Heart left ventricle (tissue), 16 donors: ENCODE measurements around the gene MYD88. TPM values are rescaled to one million over a fixed set of nuclear protein-coding genes. Genes with fewer than 3 reads are reported as not detected.

Experiments used
- ATAC-seq, 4 donors: fragments of 200-7000 bp; cut with Tn5 transposase; one replicate each; pipeline ENCODE4 v1.9.1; 2020 to 2022; ENCODE audit warnings: moderate library complexity in 4 of 4, mild to moderate bottlenecking in 3 of 4, moderate number of reproducible peaks in 1 of 4
- DNase-seq, 5 donors: peaks; one replicate each; pipeline ENCODE4 v3.0.0-alpha.2; 2020
- H3K27ac ChIP-seq, 12 donors: fragments of 200-600 bp; sonication (generic) in 4 of 12; one replicate each; pipeline versions ENCODE4 v1.5.0 to v1.8.0; 2016 to 2022; ENCODE audit warnings: mild to moderate bottlenecking in 2 of 12
- H3K27me3 ChIP-seq, 9 donors: fragments of 200-600 bp; sonication (generic) in 2 of 9; one replicate each; pipeline versions ENCODE4 v1.5.1 to v1.8.0; 2016 to 2022; ENCODE audit warnings: mild to moderate bottlenecking in 3 of 9
- H3K36me3 ChIP-seq, 9 donors: fragments of 200-600 bp; sonication (generic) in 2 of 9; one replicate each; pipeline versions ENCODE4 v1.5.0 to v1.8.0; 2018 to 2022; ENCODE audit warnings: mild to moderate bottlenecking in 2 of 9
- H3K4me1 ChIP-seq, 12 donors: fragments of 200-600 bp; sonication (generic) in 4 of 12; one replicate each; pipeline versions ENCODE4 v1.5.0 to v1.8.0; 2016 to 2022; ENCODE audit warnings: mild to moderate bottlenecking in 3 of 12
- H3K4me3 ChIP-seq, 12 donors: fragments of 200-600 bp; sonication (generic) in 4 of 12; one replicate each; pipeline versions ENCODE4 v1.5.0 to v1.8.0; 2017 to 2022; ENCODE audit warnings: mild to moderate bottlenecking in 9 of 12, moderate library complexity in 4 of 12
- H3K9me3 ChIP-seq, 12 donors: fragments of 200-600 bp; sonication (generic) in 4 of 12; one replicate each; pipeline versions ENCODE4 v1.5.0 to v1.8.0; 2016 to 2022; ENCODE audit warnings: mild to moderate bottlenecking in 1 of 12
- CTCF ChIP-seq, 12 donors: fragments of 200-600 bp; sonication (generic) in 4 of 12; IDR thresholded peaks; one replicate each; pipeline versions ENCODE4 v1.5.0 to v1.8.0; 2018 to 2022; ENCODE audit warnings: antibody characterized with exemption in 12 of 12, mild to moderate bottlenecking in 5 of 12
- POLR2A ChIP-seq, 2 donors: fragments of 450-650 bp; IDR thresholded peaks; one replicate each; pipeline ENCODE4 v1.6.1; 2017; ENCODE audit warnings: antibody characterized with exemption in 2 of 2, mild to moderate bottlenecking in 2 of 2, moderate library complexity in 2 of 2
- whole genome bisulfite sequencing, 4 donors: extraction: QIAGEN DNeasy Blood & Tissue Kit in 2 of 4; methylation state at CpG; one replicate each; pipeline versions ENCODE4 v1.1.5 to v1.1.7; 2013 to 2018; 5-methylcytosine and 5-hydroxymethylcytosine counted together
- intact Hi-C, 10 donors: fragments of 100-400 bp; cut with DNase I; formaldehyde crosslinking; loops; one replicate each; pipeline versions ENCODE4 v1.11.1 to v1.14.2; 2022
- polyA plus RNA-seq, 2 donors: library from polyadenylated mRNA; stranded (reverse); fragments of 200-250 nt; gene quantifications; one replicate each; pipeline ENCODE4 v1.2.3, GENCODE V29; 2013
- total RNA-seq, 9 donors: library from RNA; depleted of rRNA in 2 of 9; stranded (reverse); fragments of >200 nt in 2 of 9; fragmentation: NEBNext Ultra II Directional in 3 of 9; extraction: Animal tissue kit (Norgen Biotek cat#: 25700) in 3 of 9; gene quantifications; one replicate each; pipeline versions ENCODE4 v1.1.0 to v1.2.4, GENCODE V29; 2016 to 2023
- donor health status: ischemic (EF 13 %, LVEDD 7.1; RV severe dilation, severe dysfunction).
- donor health status: healthy with polysubstance abuse.
- donor health status: DM: no; HTN: yes; CAD: no.
- donor health status: DM: no; HTN: no; CAD: no.
- donor health status: ischemic (EF 25% LVEDD 6.9; RV normal size, moderate dysfunction).
- donor health status: ischemic (EF 25% LVEDD 5.7; RV mildly dilated, moderate dysfunction).
- donor health status: healthy.
- donor health status: DM: yes; HTN: yes; CAD: no.
- donor health status: ischemic (EF 35%, LVEDD 5.7; RV mildly dilated, moderate dysfunction).
- donor health status: nonischemic (EF 11% LVEDD 7.7; RV severe dilation, severe dysfunction).
- donor health status: DM: yes; HTN: yes; CAD: no.
- donor health status: PGD.
- donor health status: ischemic (EF 29% LVEDD 5.4; RV normal size, mild dysfunction).
- donor health status: nonischemic (EF 23%, LVEDD 6.1; RV moderate dilation, normal function).

Gene MYD88
- total and polyA plus RNA-seq, 11 donors, result 3.7 to 47.2 (median 8.2) TPM

- Histone ChIP-seq H3K4me3 (no peak overlapping the region), H3K27ac (no peak overlapping the region), H3K27me3 (peaks cover 0 to 6% (median 0%) of the 10 kb centered on the region in 9 donors), H3K36me3 (no peaks in the 10 kb centered on the region), H3K9me3 (peaks cover 0 to 20% (median 2%) of the 10 kb centered on the region in 12 donors), H3K4me1 (peaks cover 0 to 8% (median 0%) of the 10 kb centered on the region in 12 donors)
- DNase-seq, result no peak
- TF ChIP-seq POLR2A (IDR thresholded peaks at IDR 0.05) (no peak), CTCF (IDR thresholded peaks at IDR 0.05) (no peak)
- 60 to 80% (median 67%) methylated on average over 1 of the region's 1 CpG for WGBS, 4 donors
- intact Hi-C loops, result no loop called here
- ATAC-seq, result no peak
These were observed 36.0 kb upstream of the MYD88 start for GRCh38 chr3:38102444-38102814.

GRCh38 chr3:38105525-38105924 lies 32.9 kb upstream of the MYD88 start:
- WGBS, 4 donors, result 53 to 72% (median 63%) methylated on average over 1 of the region's 1 CpG
- TF ChIP-seq CTCF (IDR thresholded peaks at IDR 0.05), result no peak
- peaks cover 0 to 20% (median 2%) of the 10 kb centered on the region in 12 donors for H3K9me3 ChIP-seq
- no peak overlapping the region for H3K27ac ChIP-seq
- intact Hi-C loops, result no loop called here
- no peak for ATAC-seq
- H3K36me3 ChIP-seq, result no peaks in the 10 kb centered on the region
- no peak for DNase-seq
- peaks cover 0 to 6% (median 0%) of the 10 kb centered on the region in 9 donors for H3K27me3 ChIP-seq
- H3K4me1 ChIP-seq, result peaks cover 0 to 15% (median 0%) of the 10 kb centered on the region in 12 donors
- no peak overlapping the region for H3K4me3 ChIP-seq

- no peak for ATAC-seq
- intact Hi-C loops, result no loop called here
- peaks cover 0 to 7% (median 0%) of the 10 kb centered on the region in 12 donors for H3K4me1 ChIP-seq
- no peak for TF ChIP-seq CTCF (IDR thresholded peaks at IDR 0.05)
- TF ChIP-seq POLR2A (IDR thresholded peaks at IDR 0.05), result no peak
- peaks cover 0 to 20% (median 2%) of the 10 kb centered on the region in 12 donors for H3K9me3 ChIP-seq
- no peak overlapping the region for H3K4me3 ChIP-seq
- H3K27me3 ChIP-seq, result peaks cover 0 to 6% (median 0%) of the 10 kb centered on the region in 9 donors
- H3K27ac ChIP-seq, result no peak overlapping the region
- peak in 1 of 5 donors; percentile 11 for DNase-seq
- 73 to 92% (median 84%) methylated on average over 2 to 7 of the region's 7 CpGs for WGBS, 4 donors
- H3K36me3 ChIP-seq, result no peaks in the 10 kb centered on the region
These were observed 30.4 kb upstream of the MYD88 start for GRCh38 chr3:38107911-38108648.

GRCh38 chr3:38108649-38109579 lies 29.5 kb upstream of the MYD88 start:
- ATAC-seq (peak in 2 of 4 donors; percentile 26 to 37), DNase-seq (peak in 1 of 5 donors; percentile 9)
- TF ChIP-seq POLR2A (IDR thresholded peaks at IDR 0.05) (no peak), CTCF (IDR thresholded peaks at IDR 0.05) (no peak)

More at GRCh38 chr3:38108649-38109579, 29.5 kb upstream of the MYD88 start:
- Histone ChIP-seq H3K4me1 (peaks cover 0 to 7% (median 0%) of the 10 kb centered on the region in 12 donors), H3K36me3 (no peaks in the 10 kb centered on the region), H3K27ac (no peak overlapping the region), H3K9me3 (peaks cover 0 to 20% (median 2%) of the 10 kb centered on the region in 12 donors), H3K4me3 (no peak overlapping the region), H3K27me3 (peaks cover 0 to 6% (median 0%) of the 10 kb centered on the region in 9 donors)
- WGBS, 4 donors, result 83 to 87% (median 85%) methylated on average over 6 to 11 of the region's 11 CpGs
- intact Hi-C loops, result no loop called here
